Activated CD4-positive, alpha-beta T cell treated with anti-CD3 and anti-CD28 coated beads for 36 hours (primary cell): ENCODE data around the gene ZBTB7B. TPM values are rescaled to one million over a fixed set of nuclear protein-coding genes. Genes with fewer than 3 reads are reported as not detected.
A peak's percentile ranks its signal among the peaks of the same experiment; 100 is the strongest.

ENCODE experiments used
- ATAC-seq: fragments of 200-7000 bp; cut with Tn5 transposase; one replicate; pipeline ENCODE4 v1.10.0; 2021; ENCODE audit warnings: mild to moderate bottlenecking, moderate library complexity
- CTCF ChIA-PET: fragments of 350-600 bp; sonication (Branson Sonifier 250); formaldehyde crosslinking; loops from one replicate; lab custom pipeline; 2021; ENCODE audit warnings: antibody characterized with exemption; lab: Charles Lee
- POLR2A ChIA-PET: fragments of 350-600 bp; sonication (Branson Sonifier 250); formaldehyde crosslinking; loops from one replicate; lab custom pipeline; 2021; ENCODE audit warnings: antibody characterized with exemption, inconsistent platforms; lab: Charles Lee
- DNase-seq: peaks from one replicate; pipeline ENCODE4 v3.0.0-alpha.2; 2020
- H3K27ac Mint-ChIP-seq: one replicate; pipeline ENCODE4 v1.8.0; 2021; ENCODE audit warnings: mixed read lengths
- H3K27me3 Mint-ChIP-seq: one replicate; pipeline ENCODE4 v1.8.0; 2021; ENCODE audit warnings: mixed read lengths
- H3K36me3 Mint-ChIP-seq: one replicate; pipeline ENCODE4 v1.8.0; 2021; ENCODE audit warnings: low read depth, mixed read lengths
- H3K4me1 Mint-ChIP-seq: one replicate; pipeline ENCODE4 v1.8.0; 2021; ENCODE audit warnings: mixed read lengths
- H3K4me3 Mint-ChIP-seq: one replicate; pipeline ENCODE4 v1.8.0; 2021; ENCODE audit warnings: mild to moderate bottlenecking, moderate library complexity, mixed read lengths
- H3K9me3 Mint-ChIP-seq: one replicate; pipeline ENCODE4 v1.8.0; 2021; ENCODE audit warnings: low read depth, mixed read lengths
- intact Hi-C, 2 experiments: fragments of 100-400 bp; cut with DNase I in 1 of 2; cut with micrococcal nuclease in 1 of 2; formaldehyde crosslinking; loops; one replicate each; pipeline versions ENCODE4 v1.14.2 to v1.15.1; 2022 to 2024; cut with DNase I, micrococcal nuclease
- microRNA-seq: library from miRNA; unstranded; fragments of <30 nt; microRNA quantifications from one replicate; pipeline ENCODE4 v1.2.0, GENCODE V29; 2021; ENCODE audit warnings: borderline replicate concordance
- total RNA-seq, 2 experiments: library from RNA; stranded (reverse); gene quantifications; one replicate each; pipeline ENCODE4 v1.2.3, GENCODE V29; 2021

The ZBTB7B gene
- total RNA-seq, 2 experiments from 2014 or later, result 94.0 to 105 TPM

- Mint-ChIP-seq H3K4me3 (peak overlapping the region; percentile 83), H3K36me3 (peaks cover 12% of the 10 kb centered on the region), H3K4me1 (peaks cover 31% of the 10 kb centered on the region), H3K27me3 (no peaks in the 10 kb centered on the region), H3K27ac (peak overlapping the region; percentile 72), H3K9me3 (no peaks in the 10 kb centered on the region)
- ATAC-seq, result peak; percentile 14
- CTCF ChIA-PET, result interaction anchor here (0.7 to 9.1 kb wide), 9 partner anchors 11 to 206 kb away, joined by 3 to 81 read pairs (median 4); partner anchors contain the start of genes ADAM15 and EFNA3
- DNase-seq, result peak; percentile 67
- intact Hi-C loops, result loop anchor here (1.0 to 5.0 kb wide), 3 partner anchors 14 to 587 kb away; partner anchors contain the start of genes EFNA3 (in 1 of the 2) and PYGO2 (in 1 of the 2)
- POLR2A ChIA-PET, result interaction anchor here (0.6 kb wide), 1 partner anchor 201 kb away, joined by 5 read pairs; no protein-coding TSS in a partner anchor
Measured at GRCh38 chr1:155064111-155064831, 61.7 kb downstream of the ZBTB7B start.

- H3K27me3 Mint-ChIP-seq, result no peaks in the 10 kb centered on the region
- H3K4me1 Mint-ChIP-seq, result peaks cover 31% of the 10 kb centered on the region
- intact Hi-C loops, result loop anchor here (1.0 to 5.0 kb wide), 3 partner anchors 13 to 588 kb away; partner anchors contain the start of genes EFNA3 (in 1 of the 2) and PYGO2 (in 1 of the 2)
- no peaks in the 10 kb centered on the region for H3K9me3 Mint-ChIP-seq
- H3K36me3 Mint-ChIP-seq, result peaks cover 12% of the 10 kb centered on the region
- peak overlapping the region; percentile 11 for H3K27ac Mint-ChIP-seq
- ChIA-PET POLR2A (interaction anchor here (0.6 kb wide), 1 partner anchor 202 kb away, joined by 5 read pairs; no protein-coding TSS in a partner anchor), CTCF (interaction anchor here (0.7 to 9.1 kb wide), 8 partner anchors 13 to 207 kb away, joined by 3 to 81 read pairs (median 4); partner anchors contain the start of genes ADAM15 and EFNA3)
- DNase-seq (no peak), ATAC-seq (no peak)
- peak overlapping the region; percentile 83 for H3K4me3 Mint-ChIP-seq
Measured at GRCh38 chr1:155064832-155065429, 62.3 kb downstream of the ZBTB7B start.

- intact Hi-C loops, result no loop called here
- DNase-seq (no peak), ATAC-seq (no peak)
- peaks cover 4% of the 10 kb centered on the region for H3K36me3 Mint-ChIP-seq
- peaks cover 30% of the 10 kb centered on the region for H3K4me1 Mint-ChIP-seq
- no peaks in the 10 kb centered on the region for H3K27me3 Mint-ChIP-seq
- no peak overlapping the region for H3K4me3 Mint-ChIP-seq
- POLR2A ChIA-PET, result no interaction called here
- CTCF ChIA-PET, result interaction anchor here (0.6 to 9.1 kb wide), 6 partner anchors 11 to 1362 kb away, joined by 3 to 81 read pairs (median 4); partner anchors contain the start of genes EFNA3 and FLAD1
- no peak overlapping the region for H3K27ac Mint-ChIP-seq
- no peaks in the 10 kb centered on the region for H3K9me3 Mint-ChIP-seq
Measured at GRCh38 chr1:155066777-155067176, 64.2 kb downstream of the ZBTB7B start.

Small RNAs within 50 kb of the gene (microRNA-seq; reads per million reads assigned to microRNA genes)
- gene MIR4258, result not detected

Other genes starting within 250 kb of the ZBTB7B start
- under 1 TPM; 0.18 to 0.25 TPM for gene KCNN3, start 132.5 kb upstream of the ZBTB7B start, total RNA-seq
- gene PMVK, start 66.1 kb upstream of the ZBTB7B start, total RNA-seq, result 10 to 100 TPM; 17.0 to 36.9 TPM
- 10 to 100 TPM; 22.6 to 28.1 TPM for gene PBXIP1, start 46.7 kb upstream of the ZBTB7B start, total RNA-seq
- gene PYGO2, start 41.0 kb upstream of the ZBTB7B start, total RNA-seq, result 10 to 100 TPM; 24.5 to 25.6 TPM
- gene SHC1, start 32.1 kb upstream of the ZBTB7B start, total RNA-seq, result 10 to 100 TPM; 45.9 to 65.7 TPM
- gene CKS1B, start 28.1 kb upstream of the ZBTB7B start, total RNA-seq, result 100 to 1,000 TPM; 190 to 196 TPM
- gene FLAD1, start 19.5 kb upstream of the ZBTB7B start, total RNA-seq, result 10 to 100 TPM; 38.0 to 42.4 TPM
- gene LENEP, start 9.2 kb upstream of the ZBTB7B start, total RNA-seq, result under 1 TPM; 0.79 to 0.80 TPM
- gene DCST2, start 31.0 kb downstream of the ZBTB7B start, total RNA-seq, result under 1 TPM; 0.46 to 0.67 TPM
- gene DCST1, start 31.0 kb downstream of the ZBTB7B start, total RNA-seq, result not detected
- 10 to 100 TPM; 42.4 to 48.8 TPM for gene ADAM15, start 48.5 kb downstream of the ZBTB7B start, total RNA-seq
- gene EFNA4, start 60.9 kb downstream of the ZBTB7B start, total RNA-seq, result 1 to 10 TPM; 6.3 to 6.5 TPM
- gene EFNA3, start 76.0 kb downstream of the ZBTB7B start, total RNA-seq, result 1 to 10 TPM; 5.1 to 6.9 TPM
- 1 to 10 TPM in 1 of 2 experiments, under 1 TPM in 1; 0.82 to 1.1 TPM for gene EFNA1, start 125.1 kb downstream of the ZBTB7B start, total RNA-seq
- 10 to 100 TPM; 50.2 to 58.0 TPM for gene SLC50A1, start 133.1 kb downstream of the ZBTB7B start, total RNA-seq
- gene DPM3, start 137.7 kb downstream of the ZBTB7B start, total RNA-seq, result 10 to 100 TPM; 29.8 to 34.3 TPM
- gene KRTCAP2, start 170.5 kb downstream of the ZBTB7B start, total RNA-seq, result 100 to 1,000 TPM; 125 to 300 TPM
- 1 to 10 TPM; 6.3 to 6.9 TPM for gene TRIM46, start 171.0 kb downstream of the ZBTB7B start, total RNA-seq
- gene THBS3, start 205.1 kb downstream of the ZBTB7B start, total RNA-seq, result 10 to 100 TPM; 12.8 to 13.7 TPM
- gene MTX1, start 205.9 kb downstream of the ZBTB7B start, total RNA-seq, result 10 to 100 TPM; 52.8 to 52.9 TPM